Testis (tissue), 3 donors: Measurements from ENCODE around the gene WDR5B. TPM values are rescaled to one million over a fixed set of nuclear protein-coding genes. Genes with fewer than 3 reads are reported as not detected.

Experiments used
- DNase-seq: peaks from one replicate; pipeline ENCODE4 v3.0.0-alpha.2; 2019
- H3K27ac ChIP-seq, 2 donors: fragments of 200-600 bp; sonication (generic); one replicate each; pipeline ENCODE4 v1.5.1; 2019
- H3K27me3 ChIP-seq: fragments of 200-600 bp; sonication (generic); one replicate; pipeline ENCODE4 v1.5.1; 2019
- H3K36me3 ChIP-seq: fragments of 200-600 bp; sonication (generic); one replicate; pipeline ENCODE4 v1.5.1; 2017; ENCODE audit warnings: low read depth; ENCODE audit errors: missing control alignments
- H3K4me1 ChIP-seq: fragments of 200-600 bp; sonication (generic); one replicate; pipeline ENCODE4 v1.5.1; 2019
- H3K4me3 ChIP-seq, 2 donors: fragments of 200-600 bp; sonication (generic); one replicate each; pipeline ENCODE4 v1.5.1; 2017 to 2019
- H3K9me3 ChIP-seq: fragments of 200-600 bp; sonication (generic); one replicate; pipeline ENCODE4 v1.5.1; 2017
- CTCF ChIP-seq, 3 experiments: fragments of 450-650 bp in 2 of 3; fragments of 200-600 bp in 1 of 3; sonication (generic) in 1 of 3; IDR thresholded peaks; one replicate each; pipeline ENCODE4 v1.5.1; 2016 to 2019; ENCODE audit warnings: antibody characterized with exemption in 3 of 3, mild to moderate bottlenecking in 2 of 3, moderate library complexity in 1 of 3
- POLR2A ChIP-seq: fragments of 450-650 bp; IDR thresholded peaks from one replicate; pipeline ENCODE4 v1.6.1; 2017; ENCODE audit warnings: antibody characterized with exemption, mild to moderate bottlenecking, moderate library complexity
- WGBS, 2 donors: methylation state at CpG; one replicate each; pipeline ENCODE4 v1.1.5; 2018; 5-methylcytosine and 5-hydroxymethylcytosine counted together
- intact Hi-C: fragments of 100-400 bp; cut with DNase I; formaldehyde crosslinking; loops from one replicate; pipeline ENCODE4 v1.15.1; 2023; ENCODE audit warnings: low total_unique reads
- polyA plus RNA-seq: library from polyadenylated mRNA; stranded (reverse); fragments of 350-450 nt; fragmentation: Illumina TruSeq; extraction: RNeasy Lipid Tissue Mini Kit (QIAGEN cat#74804); gene quantifications from one replicate; pipeline ENCODE4 v1.2.3, GENCODE V29; 2014; ENCODE audit warnings: low read depth, low replicate concordance; ENCODE audit not compliant: insufficient read depth
- total RNA-seq, 2 donors: library from RNA; depleted of rRNA; stranded (reverse); fragments of >200 nt; gene quantifications; one replicate each; pipeline ENCODE4 v1.2.3, GENCODE V29; 2016

WDR5B gene
- total and polyA plus RNA-seq, 3 donors from 2014 or later, result 5.1 to 8.9 (median 7.1) TPM

- DNase-seq, result no peak
- Histone ChIP-seq H3K27ac (no peak overlapping the region), H3K4me1 (peaks cover 6% of the 10 kb centered on the region), H3K9me3 (no peaks in the 10 kb centered on the region), H3K36me3 (no peaks in the 10 kb centered on the region), H3K4me3 (no peak overlapping the region), H3K27me3 (no peaks in the 10 kb centered on the region)
- intact Hi-C loops, result no loop called here
- TF ChIP-seq POLR2A (no peak), CTCF (IDR thresholded peaks at IDR 0.05) (no peak)
- 80% methylated on average over 4 of the region's 4 CpGs for WGBS, 2 donors
These were observed 5.2 kb upstream of the WDR5B start for GRCh38 chr3:122421101-122421500.

GRCh38 chr3:122416966-122417365 is 1.1 kb upstream of the WDR5B start:
- Histone ChIP-seq H3K4me3 (peak overlapping the region; percentile 73 to 78), H3K36me3 (no peaks in the 10 kb centered on the region), H3K27me3 (no peaks in the 10 kb centered on the region), H3K27ac (peak overlapping the region; percentile 61 to 91), H3K9me3 (no peaks in the 10 kb centered on the region), H3K4me1 (peaks cover 16% of the 10 kb centered on the region)
- intact Hi-C loops, result no loop called here
- DNase-seq, result no peak
- 28 to 35% methylated on average over 14 of the region's 14 CpGs for WGBS, 2 donors
- TF ChIP-seq CTCF (IDR thresholded peaks at IDR 0.05), result no peak
- TF ChIP-seq POLR2A, result no peak

- Histone ChIP-seq H3K27me3 (no peaks in the 10 kb centered on the region), H3K36me3 (no peaks in the 10 kb centered on the region), H3K4me1 (peaks cover 16% of the 10 kb centered on the region), H3K27ac (peak overlapping the region; percentile 61 to 91), H3K4me3 (peak overlapping the region; percentile 73 to 78), H3K9me3 (no peaks in the 10 kb centered on the region)
- DNase-seq, result peak; percentile 50
- TF ChIP-seq CTCF (IDR thresholded peaks at IDR 0.05), result no peak
- TF ChIP-seq POLR2A, result no peak
- intact Hi-C loops, result no loop called here
- 16 to 19% methylated on average over 8 to 10 of the region's 10 CpGs for WGBS, 2 donors
These were observed 638 bp downstream of the WDR5B start for GRCh38 chr3:122415104-122415744.

GRCh38 chr3:122414391-122414790 is 1.5 kb downstream of the WDR5B start:
- no peaks in the 10 kb centered on the region for H3K9me3 ChIP-seq
- H3K27me3 ChIP-seq, result no peaks in the 10 kb centered on the region
- no peak overlapping the region for H3K27ac ChIP-seq
- H3K4me1 ChIP-seq, result peaks cover 16% of the 10 kb centered on the region
- no peak for DNase-seq
- intact Hi-C loops, result no loop called here
- TF ChIP-seq POLR2A (no peak), CTCF (IDR thresholded peaks at IDR 0.05) (no peak)
- 64 to 78% methylated on average over 3 of the region's 3 CpGs for WGBS, 2 donors
- H3K36me3 ChIP-seq, result no peaks in the 10 kb centered on the region
- no peak overlapping the region for H3K4me3 ChIP-seq

GRCh38 chr3:122410639-122411038 is 5.2 kb downstream of the WDR5B start:
- no peak overlapping the region for H3K27ac ChIP-seq
- H3K4me3 ChIP-seq, result no peak overlapping the region
- no peak for DNase-seq
- intact Hi-C loops, result no loop called here
- no peaks in the 10 kb centered on the region for H3K9me3 ChIP-seq
- TF ChIP-seq CTCF (IDR thresholded peaks at IDR 0.05) (no peak), POLR2A (no peak)
- 87 to 94% methylated on average over 6 of the region's 6 CpGs for WGBS, 2 donors
- no peaks in the 10 kb centered on the region for H3K27me3 ChIP-seq
- H3K36me3 ChIP-seq, result no peaks in the 10 kb centered on the region
- H3K4me1 ChIP-seq, result peaks cover 10% of the 10 kb centered on the region
